GM12878 (cell line): Measurements from ENCODE around the gene CHST13. TPM values are rescaled to one million over a fixed set of nuclear protein-coding genes. Genes with fewer than 3 reads are reported as not detected.

Source experiments
- ATAC-seq: fragments of 200-7000 bp; cut with Tn5 transposase; 3 replicates; pipeline ENCODE4 v1.9.1; 2020; ENCODE audit warnings: mild to moderate bottlenecking, moderate library complexity
- BruUV-seq: library from RNA; stranded (reverse); fragments of 400-500 nt; replicated peaks from 2 replicates; lab custom pipeline; 2021; lab: Mats Ljungman, UMichigan
- CTCF ChIA-PET: fragments of 300-600 bp; sonication (Branson Sonifier 250); formaldehyde crosslinking; extraction: SDS; loops from one replicate; lab custom pipeline; 2021; ENCODE audit warnings: inconsistent platforms; lab: Yijun Ruan, JAX
- POLR2A ChIA-PET: fragments of 350-600 bp; formaldehyde crosslinking; extraction: SDS; loops from one replicate; lab custom pipeline; 2021; ENCODE audit warnings: inconsistent platforms; lab: Charles Lee
- RAD21 ChIA-PET: fragments of 300-600 bp; sonication (Branson Sonifier 250); formaldehyde crosslinking; loops from one replicate; lab custom pipeline; 2023; ENCODE audit warnings: antibody characterized with exemption; ENCODE audit not compliant: unreplicated experiment; lab: Charles Lee
- SMC1A ChIA-PET: fragments of 300-600 bp; sonication (Branson Sonifier 250); formaldehyde crosslinking; loops from one replicate; lab custom pipeline; 2023; ENCODE audit not compliant: unreplicated experiment, uncharacterized antibody; lab: Charles Lee
- DNase-seq: peaks from one replicate; pipeline ENCODE4 v3.0.0-alpha.2; 2011; ENCODE audit warnings: low read depth, low spot score
- FAIRE-seq: peaks from 3 replicates; lab custom pipeline; 2011; peaks lifted over from hg19 to GRCh38; lab: Jason Lieb, UNC
- H2AFZ ChIP-seq: 2 replicates; pipeline ENCODE4 v1.6.0; 2011; ENCODE audit warnings: low read depth, low read length, control low read depth; ENCODE audit not compliant: control insufficient read depth
- H3K27ac ChIP-seq: 2 replicates; pipeline ENCODE4 v1.5.1; 2011; ENCODE audit warnings: control low read depth; ENCODE audit not compliant: control insufficient read depth, insufficient read depth
- H3K27me3 ChIP-seq, 2 experiments: replicated peaks in 1 of 2; 2 replicates each; pipeline versions ENCODE4 v1.6.0 to v1.6.1; 2011; ENCODE audit warnings: low read length in 1 of 2; ENCODE audit not compliant: control insufficient read depth in 2 of 2, insufficient read depth in 2 of 2
- H3K36me3 ChIP-seq, 2 experiments: 2 replicates each; pipeline ENCODE4 v1.5.1; 2011; ENCODE audit warnings: low read length in 1 of 2; ENCODE audit not compliant: control insufficient read depth in 2 of 2, insufficient read depth in 2 of 2
- H3K4me1 ChIP-seq: 2 replicates; pipeline ENCODE4 v1.6.1; 2011; ENCODE audit warnings: mild to moderate bottlenecking, low read length, moderate library complexity, mixed read lengths; ENCODE audit not compliant: control insufficient read depth, insufficient read depth
- H3K4me2 ChIP-seq: 2 replicates; pipeline ENCODE4 v1.6.0; 2011; ENCODE audit warnings: control low read depth; ENCODE audit not compliant: control insufficient read depth, insufficient read depth
- H3K4me3 ChIP-seq: fragments of 200-600 bp; sonication (generic); 2 replicates; pipeline ENCODE4 v1.5.1; 2016
- H3K79me2 ChIP-seq: 2 replicates; pipeline ENCODE4 v1.6.0; 2011; ENCODE audit warnings: low read length; ENCODE audit not compliant: control insufficient read depth, insufficient read depth
- H3K9ac ChIP-seq: 2 replicates; pipeline ENCODE4 v1.8.0; 2011; ENCODE audit warnings: low read length, control low read depth, mixed read lengths; ENCODE audit not compliant: control insufficient read depth, insufficient read depth
- H3K9me3 ChIP-seq: replicated peaks from 3 replicates; pipeline ENCODE4 v1.5.1; 2011; ENCODE audit warnings: mild to moderate bottlenecking, low read length; ENCODE audit not compliant: control insufficient read depth, insufficient read depth
- H4K20me1 ChIP-seq: 2 replicates; pipeline ENCODE4 v1.6.0; 2011; ENCODE audit not compliant: control insufficient read depth, insufficient read depth
- POLR2AphosphoS2 ChIP-seq: IDR thresholded peaks from 2 replicates; pipeline ENCODE4 v1.6.1; 2011; ENCODE audit warnings: low read depth, mild to moderate bottlenecking, low read length, improper control_type of control experiment, moderate library complexity
- RB1 ChIP-seq: fragments of 450-650 bp; formaldehyde crosslinking; IDR thresholded peaks from 2 replicates; pipeline ENCODE4 v1.6.1; 2017; ENCODE audit warnings: mild to moderate bottlenecking, borderline replicate concordance
- SUZ12 ChIP-seq: fragments of 200-600 bp; sonication (generic); IDR thresholded peaks from one replicate; pipeline ENCODE4 v1.6.1; 2018; ENCODE audit warnings: antibody characterized with exemption, mild to moderate bottlenecking; ENCODE audit not compliant: unreplicated experiment
- TAF1 ChIP-seq: IDR thresholded peaks from 2 replicates; pipeline ENCODE4 v1.6.1; 2011; ENCODE audit warnings: mild to moderate bottlenecking, low read depth, low read length, borderline replicate concordance
- ZNF207 ChIP-seq: fragments of 450-650 bp; IDR thresholded peaks from 2 replicates; pipeline ENCODE4 v1.6.1; 2014; ENCODE audit warnings: antibody characterized with exemption, mild to moderate bottlenecking, borderline replicate concordance
- ZNF274 ChIP-seq: IDR thresholded peaks from one replicate; pipeline ENCODE4 v1.8.0; 2011; ENCODE audit not compliant: insufficient read length, insufficient read depth
- WGBS: methylation state at CpG from one replicate; pipeline ENCODE4 v1.1.6; 2016; ENCODE audit warnings: low lambda C conversion rate; ENCODE audit not compliant: insufficient replicate concordance, insufficient coverage; ENCODE audit errors: missing lambda C conversion rate; 5-methylcytosine and 5-hydroxymethylcytosine counted together
- in situ Hi-C: fragments of 300-500 bp; cut with MboI; formaldehyde crosslinking; loops from 9 replicates; pipeline ENCODE4 v1.14.3; 2018; ENCODE audit warnings: mixed read lengths
- intact Hi-C: fragments of 100-400 bp; cut with micrococcal nuclease; formaldehyde crosslinking; loops from one replicate; pipeline ENCODE4 v1.14.2; 2022; ENCODE audit not compliant: unreplicated experiment
- polyA plus RNA-seq, 11 experiments: library from polyadenylated mRNA; depleted of rRNA in 4 of 11; unstranded in 6 of 11; stranded (reverse) in 5 of 11; fragments of >200 nt; fragmentation: Nextera tagmentation in 4 of 11; fragmentation: Illumina TruSeq in 1 of 11; extraction: Ambion mirVana in 4 of 11; extraction: Trizol in 1 of 11; gene quantifications; 1 replicate in 1 of 11; 2 replicates in 10 of 11; pipeline versions ENCODE4 v1.2.1 to v1.2.3, GENCODE V29; 2011 to 2016; ENCODE audit warnings: inconsistent platforms in 2 of 11, missing spikeins in 2 of 11, low read depth in 1 of 11
- total RNA-seq, 4 experiments: library from RNA; depleted of rRNA in 3 of 4; stranded (reverse); fragments of >200 nt in 3 of 4; fragmentation: Illumina TruSeq in 1 of 4; extraction: Trizol in 1 of 4; gene quantifications; 2 replicates each; pipeline versions ENCODE4 v1.2.1 to v1.2.3, GENCODE V29; 2013 to 2021
- TF ChIP-seq, protein P1 (sequence below): fragments of 150-350 bp; IDR thresholded peaks from 2 replicates; pipeline ENCODE4 v1.6.1; 2016; ENCODE audit warnings: low read depth, low read length

Gene CHST13
- total and polyA plus RNA-seq, 10 of the 15 experiments (the other 5 are each of a cell fraction or from before 2014, with no cell fraction given), result not detected

DNA sequence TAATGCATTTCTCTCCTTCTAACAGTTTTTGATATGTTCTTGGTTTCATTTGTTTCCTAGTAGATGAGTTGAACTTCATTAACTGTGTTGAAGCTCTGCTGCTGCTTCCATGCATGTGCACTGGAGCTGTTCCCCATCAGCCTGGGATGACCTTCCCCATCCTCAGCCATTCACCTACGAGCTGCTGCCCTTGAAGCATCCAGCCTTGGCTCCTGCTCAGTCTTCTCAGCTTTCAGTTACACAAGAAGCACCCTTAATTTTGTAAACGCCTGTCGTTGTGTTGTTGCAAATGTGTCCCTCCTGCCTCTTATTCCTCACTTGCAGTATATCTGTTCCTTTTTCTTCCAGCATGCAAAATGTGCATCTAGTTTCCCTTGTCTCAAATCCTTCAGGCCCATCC lies 39.8 kb upstream of the CHST13 start:
- intact Hi-C loops, result no loop called here
- in situ Hi-C loops, result no loop called here
- Histone ChIP-seq H3K9me3 (no peaks in the 10 kb centered on the region), H2AFZ (no peak overlapping the region), H3K36me3 (no peaks in the 10 kb centered on the region), H3K4me3 (no peak overlapping the region), H3K27ac (no peak overlapping the region), H3K4me2 (no peak overlapping the region), H3K27me3 (no peaks in the 10 kb centered on the region), H3K4me1 (no peaks in the 10 kb centered on the region), H4K20me1 (no peaks in the 10 kb centered on the region), H3K9ac (no peak overlapping the region), H3K79me2 (no peaks in the 10 kb centered on the region)
- ATAC-seq (no peak), DNase-seq (no peak), FAIRE-seq (no peak)
- TF ChIP-seq TAF1, result no peak
- no peak for TF ChIP-seq RB1
- TF ChIP-seq SUZ12, result no peak
- WGBS, result 18% methylated on average over 3 of the region's 3 CpGs
- CTCF ChIA-PET, result no interaction called here
- BruUV-seq, result no TSS peak
- SMC1A ChIA-PET, result no interaction called here
- POLR2A ChIA-PET, result no interaction called here
- RAD21 ChIA-PET, result no interaction called here

DNA sequence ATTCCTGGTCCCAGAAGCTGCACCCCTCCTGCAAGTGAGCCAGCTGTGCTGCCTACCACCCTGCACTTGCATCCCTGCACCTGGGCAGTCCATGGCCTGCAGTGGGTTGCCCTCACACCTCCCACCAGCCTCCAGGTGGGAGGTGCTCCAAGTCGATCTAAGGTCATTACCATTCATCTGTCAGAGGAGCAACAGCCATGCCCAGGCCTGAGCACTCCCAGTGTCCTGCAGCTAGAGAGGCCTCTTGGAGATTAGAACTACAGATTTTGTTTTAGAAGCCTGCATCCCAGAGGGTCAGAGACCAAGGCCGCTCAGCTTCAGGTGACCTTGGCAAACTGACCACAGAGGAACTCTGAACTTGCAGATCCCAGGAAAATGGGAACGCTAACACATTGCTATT lies 39.3 kb upstream of the CHST13 start:
- Histone ChIP-seq H4K20me1 (no peaks in the 10 kb centered on the region), H3K9me3 (no peaks in the 10 kb centered on the region), H3K27ac (no peak overlapping the region), H3K4me1 (no peaks in the 10 kb centered on the region), H3K9ac (no peak overlapping the region), H3K4me2 (no peak overlapping the region), H2AFZ (no peak overlapping the region), H3K36me3 (no peaks in the 10 kb centered on the region), H3K4me3 (no peak overlapping the region), H3K79me2 (no peaks in the 10 kb centered on the region)
- ChIA-PET POLR2A (no interaction called here), RAD21 (no interaction called here), CTCF (no interaction called here), SMC1A (no interaction called here)
- intact Hi-C loops (no loop called here), in situ Hi-C loops (no loop called here)
- BruUV-seq, result no TSS peak
- FAIRE-seq (no peak), DNase-seq (no peak), ATAC-seq (no peak)
- 20% methylated on average over 3 of the region's 3 CpGs for WGBS
- TF ChIP-seq, protein P1, sequence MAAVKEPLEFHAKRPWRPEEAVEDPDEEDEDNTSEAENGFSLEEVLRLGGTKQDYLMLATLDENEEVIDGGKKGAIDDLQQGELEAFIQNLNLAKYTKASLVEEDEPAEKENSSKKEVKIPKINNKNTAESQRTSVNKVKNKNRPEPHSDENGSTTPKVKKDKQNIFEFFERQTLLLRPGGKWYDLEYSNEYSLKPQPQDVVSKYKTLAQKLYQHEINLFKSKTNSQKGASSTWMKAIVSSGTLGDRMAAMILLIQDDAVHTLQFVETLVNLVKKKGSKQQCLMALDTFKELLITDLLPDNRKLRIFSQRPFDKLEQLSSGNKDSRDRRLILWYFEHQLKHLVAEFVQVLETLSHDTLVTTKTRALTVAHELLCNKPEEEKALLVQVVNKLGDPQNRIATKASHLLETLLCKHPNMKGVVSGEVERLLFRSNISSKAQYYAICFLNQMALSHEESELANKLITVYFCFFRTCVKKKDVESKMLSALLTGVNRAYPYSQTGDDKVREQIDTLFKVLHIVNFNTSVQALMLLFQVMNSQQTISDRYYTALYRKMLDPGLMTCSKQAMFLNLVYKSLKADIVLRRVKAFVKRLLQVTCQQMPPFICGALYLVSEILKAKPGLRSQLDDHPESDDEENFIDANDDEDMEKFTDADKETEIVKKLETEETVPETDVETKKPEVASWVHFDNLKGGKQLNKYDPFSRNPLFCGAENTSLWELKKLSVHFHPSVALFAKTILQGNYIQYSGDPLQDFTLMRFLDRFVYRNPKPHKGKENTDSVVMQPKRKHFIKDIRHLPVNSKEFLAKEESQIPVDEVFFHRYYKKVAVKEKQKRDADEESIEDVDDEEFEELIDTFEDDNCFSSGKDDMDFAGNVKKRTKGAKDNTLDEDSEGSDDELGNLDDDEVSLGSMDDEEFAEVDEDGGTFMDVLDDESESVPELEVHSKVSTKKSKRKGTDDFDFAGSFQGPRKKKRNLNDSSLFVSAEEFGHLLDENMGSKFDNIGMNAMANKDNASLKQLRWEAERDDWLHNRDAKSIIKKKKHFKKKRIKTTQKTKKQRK, result no peak
- TF ChIP-seq ZNF207 (no peak), POLR2AphosphoS2 (no peak), ZNF274 (no peak)
- TF ChIP-seq, all 136 proteins: peak for 0
- no peaks in the 10 kb centered on the region for H3K27me3 ChIP-seq
